ENCODE data around the gene RAB35. TPM values are rescaled to one million over a fixed set of nuclear protein-coding genes. Genes with fewer than 3 reads are reported as not detected.
A peak's percentile ranks its signal among the peaks of the same experiment; 100 is the strongest.

RAB35 gene
- polyA plus RNA-seq, 2 of the 4 experiments (the other 2 are of a cell fraction) = 44.0 to 67.6 TPM

DNA sequence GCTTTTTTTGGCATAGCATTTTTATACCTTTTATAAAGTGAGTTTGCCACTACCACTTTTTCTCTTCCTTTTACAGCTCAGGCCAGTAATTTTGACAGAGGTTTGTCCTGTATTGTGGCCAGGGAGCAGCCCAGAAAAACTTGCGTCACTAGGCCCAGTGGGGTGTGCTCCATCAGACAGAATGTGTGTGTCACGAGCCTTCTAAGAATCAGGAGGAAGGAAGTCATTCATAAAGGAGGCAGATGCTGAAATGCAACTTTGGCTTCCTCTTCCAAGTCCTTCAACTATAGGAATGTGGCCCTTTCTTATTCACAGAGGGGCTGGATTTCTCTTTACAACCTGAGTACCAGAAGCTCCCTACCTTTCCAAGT, 10.1 kb upstream of the RAB35 start:
- Histone ChIP-seq H3K27ac (no peak overlapping the region), H3K9me3 (no peaks in the 10 kb centered on the region), H3K4me2 (no peak overlapping the region), H3K4me3 (no peak overlapping the region), H3K4me1 (no peaks in the 10 kb centered on the region)
- 91% methylated on average over 2 of the region's 2 CpGs for WGBS (ENCODE audit: missing lambda C conversion rate)
- no peak for DNase-seq (ENCODE audit: low read depth in 1 of 2, low spot score in 1 of 2)
- no peak for FAIRE-seq
- POLR2A ChIA-PET = interaction anchor here (2.1 to 2.4 kb wide), 2 partner anchors 10 to 74 kb away, joined by 5 to 9 read pairs; partner anchors contain the start of genes RAB35 and RPLP0
- CTCF ChIA-PET = interaction anchor here (0.9 to 1.8 kb wide), 4 partner anchors 9 to 11 kb away, joined by 3 to 5 read pairs (median 4); partner anchors contain the start of gene RAB35
- ATAC-seq = no peak
- TF ChIP-seq HOXB13 (CRISPR knock-in tag; IDR thresholded peaks at IDR 0.05; ENCODE audit: low read depth) (no peak), PBX3 (IDR thresholded peaks at IDR 0.05) (no peak), CHD4 (IDR thresholded peaks at IDR 0.05; ENCODE audit: borderline replicate concordance) (no peak), NR3C1 (IDR thresholded peaks at IDR 0.05) (no peak), RNF2 (IDR thresholded peaks at IDR 0.05; ENCODE audit: borderline replicate concordance, low read depth) (no peak), CBX2 (IDR thresholded peaks at IDR 0.05; ENCODE audit: borderline replicate concordance, low read depth) (no peak), RARB (CRISPR knock-in tag; IDR thresholded peaks at IDR 0.05) (no peak), MYC (IDR thresholded peaks at IDR 0.05; ENCODE audit: borderline replicate concordance, low read length) (no peak)
- TF ChIP-seq, protein P1, sequence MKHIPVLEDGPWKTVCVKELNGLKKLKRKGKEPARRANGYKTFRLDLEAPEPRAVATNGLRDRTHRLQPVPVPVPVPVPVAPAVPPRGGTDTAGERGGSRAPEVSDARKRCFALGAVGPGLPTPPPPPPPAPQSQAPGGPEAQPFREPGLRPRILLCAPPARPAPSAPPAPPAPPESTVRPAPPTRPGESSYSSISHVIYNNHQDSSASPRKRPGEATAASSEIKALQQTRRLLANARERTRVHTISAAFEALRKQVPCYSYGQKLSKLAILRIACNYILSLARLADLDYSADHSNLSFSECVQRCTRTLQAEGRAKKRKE (CRISPR knock-in tag; IDR thresholded peaks at IDR 0.05; ENCODE audit: low read depth) = no peak

DNA sequence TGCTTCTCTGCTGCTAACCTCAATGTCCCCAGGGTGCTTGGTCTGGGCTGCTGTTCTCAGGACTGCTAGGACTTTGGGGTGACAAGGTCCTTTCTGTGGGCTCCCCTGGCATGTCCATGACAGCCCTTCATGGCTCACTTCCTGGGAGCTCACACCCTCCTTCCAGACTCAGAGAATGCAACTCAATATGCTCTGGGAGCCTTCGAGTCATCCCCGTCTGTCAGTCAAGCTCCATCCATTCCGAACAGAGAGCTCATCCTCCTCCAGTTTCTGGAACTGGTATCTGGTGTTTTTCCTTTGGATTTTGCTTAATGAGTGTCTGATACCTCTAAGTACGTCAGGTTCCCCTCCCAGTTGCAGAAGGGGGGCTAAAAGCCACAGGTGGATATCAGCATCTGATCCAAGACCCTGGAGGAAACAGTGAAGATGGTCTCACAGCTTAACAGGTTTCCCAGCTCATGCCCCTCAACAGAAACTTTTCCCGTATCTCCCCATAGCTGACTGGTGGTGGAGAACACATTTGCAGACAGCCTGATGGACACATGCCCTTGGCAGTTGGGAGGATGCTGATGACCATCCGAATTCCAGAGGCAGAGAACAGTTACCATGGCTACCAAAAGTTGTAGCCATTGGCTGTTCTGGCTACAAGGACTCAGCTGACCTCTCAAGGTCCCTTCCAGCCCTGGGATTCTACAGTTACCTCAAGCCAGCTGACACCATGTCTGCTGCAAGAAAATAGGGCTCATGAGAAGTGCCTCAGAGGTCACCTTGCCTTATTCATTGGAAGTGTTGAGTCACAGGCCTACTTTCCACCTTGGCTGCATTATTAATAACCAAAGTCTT, 9.5 kb upstream of the RAB35 start:
- no peak overlapping the region for H3K4me2 ChIP-seq
- TF ChIP-seq CBX2 (IDR thresholded peaks at IDR 0.05; ENCODE audit: borderline replicate concordance, low read depth) (no peak), RNF2 (IDR thresholded peaks at IDR 0.05; ENCODE audit: borderline replicate concordance, low read depth) (no peak), HOXA7 (CRISPR knock-in tag; IDR thresholded peaks at IDR 0.05) (no peak), CHD4 (IDR thresholded peaks at IDR 0.05; ENCODE audit: borderline replicate concordance) (no peak), SMC3 (IDR thresholded peaks at IDR 0.05) (no peak), HOXB5 (CRISPR knock-in tag; IDR thresholded peaks at IDR 0.05) (no peak), MYC (IDR thresholded peaks at IDR 0.05; ENCODE audit: borderline replicate concordance, low read length) (no peak), BHLHE40 (IDR thresholded peaks at IDR 0.05; ENCODE audit: low read depth, low read length) (no peak), EHMT2 (IDR thresholded peaks at IDR 0.05; ENCODE audit: low read depth) (no peak), KDM5A (IDR thresholded peaks at IDR 0.05) (no peak), HDAC2 (IDR thresholded peaks at IDR 0.05) (no peak), ZC3H11A (IDR thresholded peaks at IDR 0.05) (no peak), TP53 (CRISPR knock-in tag; IDR thresholded peaks at IDR 0.05) (no peak), HOXB13 (CRISPR knock-in tag; IDR thresholded peaks at IDR 0.05; ENCODE audit: low read depth) (no peak), POLR2A (IDR thresholded peaks at IDR 0.05; ENCODE audit: low read length) (no peak)
- TF ChIP-seq, protein P2, sequence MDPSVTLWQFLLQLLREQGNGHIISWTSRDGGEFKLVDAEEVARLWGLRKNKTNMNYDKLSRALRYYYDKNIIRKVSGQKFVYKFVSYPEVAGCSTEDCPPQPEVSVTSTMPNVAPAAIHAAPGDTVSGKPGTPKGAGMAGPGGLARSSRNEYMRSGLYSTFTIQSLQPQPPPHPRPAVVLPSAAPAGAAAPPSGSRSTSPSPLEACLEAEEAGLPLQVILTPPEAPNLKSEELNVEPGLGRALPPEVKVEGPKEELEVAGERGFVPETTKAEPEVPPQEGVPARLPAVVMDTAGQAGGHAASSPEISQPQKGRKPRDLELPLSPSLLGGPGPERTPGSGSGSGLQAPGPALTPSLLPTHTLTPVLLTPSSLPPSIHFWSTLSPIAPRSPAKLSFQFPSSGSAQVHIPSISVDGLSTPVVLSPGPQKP (IDR thresholded peaks at IDR 0.05; ENCODE audit: low read depth, low read length) = no peak
- TF ChIP-seq, protein P3, sequence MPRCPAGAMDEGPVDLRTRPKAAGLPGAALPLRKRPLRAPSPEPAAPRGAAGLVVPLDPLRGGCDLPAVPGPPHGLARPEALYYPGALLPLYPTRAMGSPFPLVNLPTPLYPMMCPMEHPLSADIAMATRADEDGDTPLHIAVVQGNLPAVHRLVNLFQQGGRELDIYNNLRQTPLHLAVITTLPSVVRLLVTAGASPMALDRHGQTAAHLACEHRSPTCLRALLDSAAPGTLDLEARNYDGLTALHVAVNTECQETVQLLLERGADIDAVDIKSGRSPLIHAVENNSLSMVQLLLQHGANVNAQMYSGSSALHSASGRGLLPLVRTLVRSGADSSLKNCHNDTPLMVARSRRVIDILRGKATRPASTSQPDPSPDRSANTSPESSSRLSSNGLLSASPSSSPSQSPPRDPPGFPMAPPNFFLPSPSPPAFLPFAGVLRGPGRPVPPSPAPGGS (IDR thresholded peaks at IDR 0.05) = no peak
- no peaks in the 10 kb centered on the region for H3K9me3 ChIP-seq
- 0 out of 6 replicates have a peak, but pooled peaks of 1 of the 2 experiments have one; percentile 11 for ATAC-seq
- WGBS (ENCODE audit: missing lambda C conversion rate) = 87% methylated on average over 6 of the region's 6 CpGs
- H3K4me3 ChIP-seq = no peak overlapping the region
- H3K27ac ChIP-seq = no peak overlapping the region
- CTCF ChIA-PET = interaction anchor here (1.2 to 1.8 kb wide), 4 partner anchors 10 to 17 kb away, joined by 4 to 5 read pairs (median 4); partner anchors contain the start of gene RAB35
- FAIRE-seq = no peak
- DNase-seq (ENCODE audit: low read depth in 1 of 2, low spot score in 1 of 2) = no peak
- no peaks in the 10 kb centered on the region for H3K4me1 ChIP-seq
- POLR2A ChIA-PET = interaction anchor here (2.1 to 2.4 kb wide), 2 partner anchors 9 to 75 kb away, joined by 5 to 9 read pairs; partner anchors contain the start of genes RAB35 and RPLP0

Measured in A549 (cell line).